Astrocyte of the cerebellum (primary cell): Measurements from ENCODE around the gene CFAP74.

Experiments
- DNase-seq: peaks from one replicate; pipeline ENCODE4 v3.0.0-alpha.2; 2011; ENCODE audit warnings: low read depth
- H3K4me3 ChIP-seq: 2 replicates; pipeline ENCODE4 v1.5.1; 2011; ENCODE audit warnings: mild to moderate bottlenecking, low read depth, low read length, moderate library complexity
- CTCF ChIP-seq: IDR thresholded peaks from 2 replicates; pipeline ENCODE4 v1.5.1; 2012; ENCODE audit warnings: low read length, low read depth, moderate library complexity, mild to moderate bottlenecking; ENCODE audit errors: missing control alignments
- in situ Hi-C: cut with HindIII; loops from 2 replicates; pipeline ENCODE4 v1.10.0; 2017; ENCODE audit warnings: low sequenced_read_pairs

Gene CFAP74

GRCh38 chr1:1954015-1954414 is 49.6 kb downstream of the CFAP74 start:
- no peak overlapping the region for H3K4me3 ChIP-seq
- in situ Hi-C loops: no loop called here
- no peak for DNase-seq
- TF ChIP-seq CTCF: no peak

GRCh38 chr1:1950940-1951339 is 52.6 kb downstream of the CFAP74 start:
- in situ Hi-C loops: no loop called here

GRCh38 chr1:1948783-1949182 is 54.8 kb downstream of the CFAP74 start:
- no peak for DNase-seq
- TF ChIP-seq CTCF: no peak
- in situ Hi-C loops: no loop called here
- H3K4me3 ChIP-seq: no peak overlapping the region

More at GRCh38 chr1:1950940-1951339, 52.6 kb downstream of the CFAP74 start:
- no peak for TF ChIP-seq CTCF
- no peak for DNase-seq
- no peak overlapping the region for H3K4me3 ChIP-seq

GRCh38 chr1:1947493-1947892 is 56.1 kb downstream of the CFAP74 start:
- no peak overlapping the region for H3K4me3 ChIP-seq
- TF ChIP-seq CTCF: no peak
- no peak for DNase-seq
- in situ Hi-C loops: no loop called here

GRCh38 chr1:1946540-1946939 is 57.0 kb downstream of the CFAP74 start:
- no peak for DNase-seq
- in situ Hi-C loops: no loop called here
- no peak for TF ChIP-seq CTCF
- H3K4me3 ChIP-seq: no peak overlapping the region

GRCh38 chr1:1945782-1946393 is 57.7 kb downstream of the CFAP74 start:
- no peak overlapping the region for H3K4me3 ChIP-seq
- in situ Hi-C loops: no loop called here
- TF ChIP-seq CTCF: no peak
- no peak for DNase-seq
